GM19043 (cell line): ENCODE measurements around the gene VPS37D.
"Not testable (repeated sequence)": the region's sequence is repeated elsewhere in the genome, so short reads cannot be mapped to it uniquely, and the experiment has no call there.

Source experiments
- ATAC-seq: cut with Tn5 transposase; IDR thresholded peaks from one replicate; pipeline ENCODE4 v1.9.1; 2021; ENCODE audit warnings: low read depth; ENCODE audit not compliant: unreplicated experiment

VPS37D gene

GRCh38 chr7:73645643-73646174, 21.9 kb upstream of the VPS37D start:
- ATAC-seq = no peak

DNA sequence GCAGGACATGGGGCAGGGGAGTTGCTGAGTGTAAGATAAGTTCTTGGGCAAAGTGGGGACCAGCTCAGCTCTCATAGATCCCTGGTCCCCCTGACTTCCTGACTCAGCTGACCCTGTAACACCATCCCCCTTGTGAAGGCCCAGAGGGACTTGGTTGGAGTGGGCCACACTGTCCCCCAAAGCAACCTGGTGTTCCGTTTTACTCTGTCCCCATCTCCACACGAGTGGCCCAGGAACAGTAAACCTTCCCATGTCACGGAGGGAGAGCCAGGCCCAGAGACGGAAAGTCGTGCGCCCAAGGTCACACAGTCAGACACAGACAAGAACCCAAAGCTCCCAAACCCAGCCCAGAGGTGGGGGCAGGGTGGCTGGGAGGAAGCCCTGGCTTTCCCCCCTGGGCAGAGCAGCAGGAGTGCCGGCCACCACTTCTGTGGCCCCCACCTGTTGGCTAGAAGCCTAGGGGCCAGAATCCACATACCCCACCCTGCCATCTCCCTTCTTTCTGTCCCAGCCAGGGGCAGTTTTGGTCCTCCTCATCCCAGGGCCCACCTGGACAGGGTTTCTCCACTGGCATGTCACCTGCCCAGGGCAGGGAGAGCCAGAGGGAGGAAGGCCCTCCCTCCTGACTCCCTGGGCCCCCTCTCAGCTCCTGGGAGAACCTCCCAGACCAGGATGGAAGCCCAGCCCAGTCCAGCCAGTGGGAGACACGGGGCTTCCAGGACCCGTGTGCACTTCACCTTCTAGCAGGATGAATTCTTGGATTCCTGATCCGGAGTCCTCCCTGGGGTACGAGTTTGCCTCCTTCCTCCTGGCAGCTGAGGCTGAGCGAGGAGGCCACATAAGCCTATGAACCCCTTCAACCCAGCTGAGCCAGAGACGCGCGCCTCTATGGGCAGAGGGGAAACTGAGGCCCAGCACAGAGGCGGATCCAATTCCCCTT, 20.6 kb upstream of the VPS37D start:
- no peak for ATAC-seq

DNA sequence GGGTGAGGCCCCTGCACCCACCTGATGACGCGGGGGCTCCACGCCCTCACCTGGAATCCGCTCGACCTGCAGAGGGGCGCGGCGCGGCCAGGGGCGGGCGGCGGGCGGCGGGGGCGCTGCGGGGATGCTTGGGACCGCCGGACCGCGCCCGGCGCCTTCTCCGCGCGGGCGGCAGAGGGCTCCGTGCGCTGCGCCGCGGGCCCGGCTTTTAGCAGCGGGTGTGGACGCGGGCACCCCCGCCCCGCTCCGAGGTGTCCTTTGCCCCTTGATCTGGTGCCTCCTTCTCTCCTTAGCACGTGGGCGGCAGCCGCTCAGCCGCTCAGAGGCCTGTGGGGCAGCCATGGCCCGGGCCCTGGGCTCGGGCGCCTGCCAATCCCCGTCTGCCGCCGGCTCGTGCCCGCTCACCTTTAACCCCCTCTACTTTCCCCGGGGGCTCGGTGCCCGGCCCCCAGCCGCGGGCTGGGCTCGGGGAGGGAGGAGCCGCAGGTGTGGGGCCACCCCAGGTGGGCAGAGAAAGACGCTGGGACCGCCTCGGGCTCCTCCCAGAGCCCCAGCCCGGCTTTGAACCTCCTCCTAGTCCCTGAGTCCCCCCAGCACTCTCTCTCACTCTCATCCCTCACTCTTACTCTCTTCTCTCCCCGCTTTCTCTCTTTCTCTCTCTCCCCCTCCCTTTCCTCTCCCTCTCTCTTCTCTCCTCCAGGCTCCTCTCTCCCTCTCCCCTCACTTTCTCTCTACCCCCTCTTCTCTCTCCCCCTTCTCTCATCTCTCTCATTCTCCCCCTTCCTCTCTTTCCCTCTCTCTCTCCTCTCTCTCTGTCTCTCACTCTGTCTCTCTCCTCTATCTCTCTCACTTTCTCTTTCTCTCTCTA, 19.7 kb upstream of the VPS37D start:
- ATAC-seq = no peak

DNA sequence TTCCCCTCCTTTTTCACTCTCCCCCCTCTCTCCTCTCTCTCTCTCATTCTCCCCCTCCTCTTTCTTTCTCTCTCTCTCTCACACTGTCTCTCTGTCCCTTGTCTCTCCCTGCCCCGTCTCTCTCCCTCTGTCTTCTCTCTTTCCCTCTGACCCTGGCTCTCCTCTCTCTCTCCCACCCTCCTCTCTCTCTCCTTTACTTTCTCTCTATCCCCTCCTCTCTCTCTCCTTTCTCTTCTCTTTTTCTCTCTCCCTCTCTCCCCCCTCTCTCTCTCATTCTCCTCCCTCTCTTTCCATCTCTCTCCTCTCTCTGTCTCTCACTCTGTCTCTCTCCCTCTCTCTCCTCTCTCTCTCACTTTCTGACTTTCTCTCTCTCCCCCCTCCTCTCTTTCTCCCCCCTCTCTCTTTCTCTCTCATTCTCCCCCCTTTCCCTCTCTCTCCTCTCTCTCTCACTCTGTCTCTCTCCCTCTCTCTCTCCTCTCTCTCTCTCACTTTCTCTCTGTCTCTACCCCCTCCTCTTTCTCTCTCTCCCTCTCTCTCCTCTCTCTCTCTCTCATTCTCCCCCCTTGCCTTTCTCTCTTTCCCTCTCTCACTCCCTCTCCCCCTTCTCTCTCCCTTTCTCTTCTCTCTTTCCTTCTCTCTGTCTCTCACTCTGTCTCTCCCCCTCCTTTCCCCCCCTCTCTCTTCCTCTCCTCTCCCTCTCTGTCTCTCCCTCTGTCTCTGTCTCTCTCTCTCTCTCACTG, 18.9 kb upstream of the VPS37D start:
- ATAC-seq = no peak

GRCh38 chr7:73649576-73649975, 18.1 kb upstream of the VPS37D start:
- no peak for ATAC-seq

DNA sequence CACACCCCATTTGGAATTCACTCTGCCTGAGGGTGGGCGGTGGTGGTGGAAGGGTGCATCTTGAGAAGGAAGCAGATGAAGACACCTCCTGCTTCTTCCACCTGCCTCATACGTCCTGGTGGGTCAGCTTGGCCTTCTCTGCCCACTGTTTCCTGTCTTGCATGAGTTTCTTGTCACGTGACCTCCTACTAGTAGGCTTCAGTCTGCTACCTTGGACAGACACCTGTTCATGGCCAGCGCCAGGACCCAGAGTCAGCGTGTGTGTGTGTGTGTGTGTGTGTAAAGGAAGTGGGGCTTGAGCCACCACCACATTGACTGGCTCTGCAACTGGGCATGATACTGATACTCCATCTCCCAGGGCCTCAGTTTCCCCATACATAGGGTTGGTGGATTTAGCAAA, 17.1 kb upstream of the VPS37D start:
- ATAC-seq = no peak

DNA sequence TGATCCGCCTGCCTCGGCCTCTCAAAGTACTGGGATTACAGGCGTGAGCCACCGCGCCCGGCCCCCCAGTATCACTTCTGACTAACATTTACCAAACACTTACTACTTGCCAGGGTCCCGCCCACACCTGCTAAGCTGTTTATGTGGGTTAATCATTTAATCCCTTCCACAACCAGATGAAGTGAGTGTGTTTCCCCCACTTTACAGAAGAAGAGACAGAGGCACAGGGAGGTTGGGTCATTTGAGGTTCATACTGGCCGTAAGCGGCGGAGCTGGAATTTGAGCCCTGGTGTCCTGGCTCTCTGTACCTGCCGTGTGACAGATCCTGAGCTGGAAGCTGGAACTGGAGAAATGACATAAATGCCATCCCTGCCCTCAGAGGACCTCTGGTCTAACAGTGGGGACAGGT, 15.1 kb upstream of the VPS37D start:
- no peak for ATAC-seq

- not testable (repeated sequence) for ATAC-seq
These were observed 12.3 kb upstream of the VPS37D start for GRCh38 chr7:73655309-73655708.

GRCh38 chr7:73659983-73660382, 7.6 kb upstream of the VPS37D start:
- ATAC-seq = no peak

GRCh38 chr7:73660594-73660993, 7.0 kb upstream of the VPS37D start:
- ATAC-seq = not testable (repeated sequence)

- ATAC-seq = no peak
These were observed 4.6 kb upstream of the VPS37D start for GRCh38 chr7:73663033-73663432.

DNA sequence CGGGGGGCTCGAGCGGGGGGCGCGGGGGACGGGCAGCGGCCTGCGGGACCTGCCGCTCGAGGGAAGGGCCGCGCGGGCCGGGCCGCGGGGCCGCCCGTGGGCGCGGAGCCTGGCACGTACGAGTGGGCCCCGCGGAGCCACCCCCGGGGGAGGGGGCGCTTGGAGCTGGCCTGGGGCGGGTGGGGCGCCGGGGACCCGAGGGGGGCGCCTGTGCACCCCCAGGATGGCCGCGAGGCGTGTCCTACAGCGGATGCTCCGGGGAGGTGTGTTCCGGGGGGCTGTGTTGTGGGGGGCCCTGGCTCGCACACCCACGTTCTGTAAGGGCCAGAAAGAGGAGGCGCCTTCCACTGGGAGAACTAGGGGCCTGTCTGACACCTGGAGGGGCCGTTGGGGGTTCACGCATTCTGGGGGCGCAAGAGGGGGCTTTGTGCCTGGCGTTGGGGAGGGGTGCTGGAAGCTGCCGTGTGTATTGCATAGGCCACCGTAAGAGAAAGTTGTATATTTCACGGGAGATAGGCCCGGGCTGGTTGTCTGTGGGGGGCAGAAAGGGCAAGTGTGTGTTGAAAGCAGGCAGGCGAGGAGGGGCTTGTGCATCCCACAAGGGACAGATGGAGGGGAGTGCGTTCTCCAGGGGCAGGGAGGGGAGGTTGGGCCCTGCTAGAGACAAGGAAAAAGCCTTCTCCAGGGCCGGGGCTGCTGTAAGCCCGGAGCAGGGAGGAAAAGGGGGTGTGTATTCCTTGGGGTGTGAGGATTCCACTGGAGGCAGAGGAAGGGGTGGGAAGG, 663 bp downstream of the VPS37D start:
- ATAC-seq = no peak

- ATAC-seq = no peak
These were observed 1.2 kb downstream of the VPS37D start for GRCh38 chr7:73668886-73669230.

- ATAC-seq = no peak
These were observed 1.7 kb downstream of the VPS37D start for GRCh38 chr7:73669288-73669701.

GRCh38 chr7:73669858-73670385, 2.3 kb downstream of the VPS37D start:
- ATAC-seq = no peak

- ATAC-seq = no peak
These were observed 3.7 kb downstream of the VPS37D start for GRCh38 chr7:73671322-73671661.

DNA sequence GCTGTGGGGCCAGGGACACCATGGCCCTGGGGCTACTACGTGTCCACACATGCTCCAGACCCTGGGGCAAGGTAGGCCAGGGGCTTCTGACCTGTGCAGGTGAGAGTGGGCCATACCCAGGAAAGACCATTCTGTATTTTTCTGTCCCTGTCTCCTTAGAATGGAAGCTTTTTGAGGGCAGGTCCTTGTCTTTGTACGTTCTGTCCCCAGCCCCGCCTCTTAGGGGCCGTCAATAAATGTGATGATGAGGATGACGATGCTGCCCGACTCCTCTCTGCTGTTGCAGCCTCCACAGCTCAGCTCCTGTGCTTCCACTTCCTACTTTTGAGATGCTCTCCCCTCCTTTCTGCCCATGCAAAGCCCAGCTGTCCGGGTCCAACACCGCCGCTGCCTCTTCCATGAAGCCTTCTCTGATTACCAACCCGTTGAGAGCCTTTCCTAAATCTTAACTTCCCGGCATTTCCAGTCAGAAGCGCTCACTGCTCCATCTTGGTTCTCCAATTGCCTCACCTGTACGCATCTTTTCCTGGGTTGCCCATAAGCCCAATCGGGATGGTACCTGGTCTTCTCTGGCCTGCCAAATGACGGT, 4.3 kb downstream of the VPS37D start:
- no peak for ATAC-seq

DNA sequence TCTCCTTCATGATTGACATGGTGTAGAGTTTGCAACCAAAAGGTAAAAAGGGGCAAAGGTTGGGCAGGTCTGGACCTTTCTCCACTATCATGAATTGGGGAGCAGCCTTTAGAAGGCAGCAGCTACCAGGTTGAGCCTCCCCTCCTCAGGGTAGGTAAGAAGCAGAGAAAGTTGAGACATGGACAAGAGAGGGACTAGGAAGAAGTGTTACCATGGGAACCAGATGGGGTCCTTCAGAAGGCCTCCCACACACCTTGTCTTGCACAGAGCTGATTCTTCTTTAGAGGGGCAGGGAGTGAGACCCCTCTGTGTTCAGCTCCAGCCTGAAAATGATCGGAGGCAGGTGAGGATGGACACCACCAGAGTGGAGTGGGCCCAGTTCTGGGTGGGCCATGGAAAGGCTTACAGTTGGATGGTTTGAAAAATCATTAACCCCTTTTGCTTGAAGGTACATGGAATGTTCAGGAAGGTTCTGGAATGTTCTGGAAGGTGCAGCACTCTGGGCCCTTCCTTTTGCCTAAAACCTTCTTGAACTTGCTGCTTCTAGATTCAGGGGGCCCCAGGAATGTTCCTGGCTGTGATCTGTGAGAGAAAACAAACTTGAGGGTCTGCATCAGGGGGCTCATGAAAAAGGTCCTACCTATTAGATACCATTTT, 7.0 kb downstream of the VPS37D start:
- ATAC-seq = no peak

- not testable (repeated sequence) for ATAC-seq
These were observed 8.4 kb downstream of the VPS37D start for GRCh38 chr7:73676062-73676461.
